ENCODE results near the gene GRM1.

Gene GRM1

DNA sequence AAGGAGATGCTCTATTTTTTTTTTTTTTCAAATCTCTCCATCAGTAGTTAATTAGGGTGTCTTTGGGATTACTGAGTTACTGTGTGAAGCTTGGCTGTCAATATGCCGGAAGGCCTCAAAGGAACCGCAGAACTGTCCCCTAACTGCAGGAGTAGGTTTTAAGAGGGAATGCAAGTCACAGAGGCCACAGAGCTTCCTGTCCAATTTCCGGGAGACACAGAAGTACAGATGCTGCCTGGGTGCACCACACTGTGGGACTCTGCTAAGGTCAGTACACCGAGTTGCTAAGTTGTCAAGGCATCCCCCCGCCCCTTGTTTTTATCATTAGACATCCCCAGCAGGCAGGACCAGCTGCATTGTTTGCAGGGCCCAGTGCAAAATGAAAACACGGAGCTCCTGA, 394.6 kb downstream of the GRM1 start:
- Histone ChIP-seq H3K4me1 (ENCODE audit: control insufficient read depth in 5 of 5, insufficient read depth in 5 of 5, low read length in 5 of 5) (no peaks in the 10 kb centered on the region), H3K36me3 (ENCODE audit: control insufficient read depth in 5 of 5, insufficient read depth in 5 of 5, low read length in 5 of 5) (no peaks in the 10 kb centered on the region), H3K27ac (ENCODE audit: low read depth, low read length) (no peak overlapping the region), H3K9ac (ENCODE audit: low read length in 5 of 5) (no peak overlapping the region), H3K4me3 (ENCODE audit: low read depth in 1 of 5, low read length in 5 of 5) (no peak overlapping the region), H3K27me3 (ENCODE audit: control insufficient read depth in 5 of 5, insufficient read depth in 4 of 5, low read length in 5 of 5) (no peaks in the 10 kb centered on the region), H3K9me3 (ENCODE audit: control insufficient read depth in 5 of 5, low read length in 5 of 5) (peaks cover 0 to 4% (median 0%) of the 10 kb centered on the region in 5 donors)

DNA sequence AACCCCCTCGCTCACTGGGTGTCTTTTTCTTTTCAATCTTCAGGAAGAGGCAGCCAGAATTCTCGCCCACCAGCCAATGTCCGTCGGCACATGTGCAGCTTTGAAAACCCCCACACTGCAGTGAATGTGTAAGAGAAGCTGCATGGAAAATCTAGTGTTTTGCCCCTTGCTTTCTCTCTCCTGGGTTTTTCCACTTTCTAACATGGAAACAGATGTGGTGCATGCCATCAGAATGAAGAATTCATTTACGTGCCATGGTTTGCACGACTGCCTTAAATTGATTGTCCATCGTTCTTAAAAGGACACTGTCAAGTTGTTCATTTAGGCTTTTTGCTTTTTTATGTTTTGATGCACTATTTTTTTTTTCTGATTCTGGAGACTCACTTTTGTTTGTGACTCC, 397.7 kb downstream of the GRM1 start:
- H3K9ac ChIP-seq (ENCODE audit: low read length in 5 of 5): no peak overlapping the region
- H3K4me3 ChIP-seq (ENCODE audit: low read depth in 1 of 5, low read length in 5 of 5): no peak overlapping the region
- H3K27me3 ChIP-seq (ENCODE audit: control insufficient read depth in 5 of 5, insufficient read depth in 4 of 5, low read length in 5 of 5): no peaks in the 10 kb centered on the region
- H3K36me3 ChIP-seq (ENCODE audit: control insufficient read depth in 5 of 5, insufficient read depth in 5 of 5, low read length in 5 of 5): no peaks in the 10 kb centered on the region
- H3K9me3 ChIP-seq (ENCODE audit: control insufficient read depth in 5 of 5, low read length in 5 of 5): no peaks in the 10 kb centered on the region
- no peaks in the 10 kb centered on the region for H3K4me1 ChIP-seq (ENCODE audit: control insufficient read depth in 5 of 5, insufficient read depth in 5 of 5, low read length in 5 of 5)
- no peak overlapping the region for H3K27ac ChIP-seq (ENCODE audit: low read depth, low read length)

- Histone ChIP-seq H3K4me1 (ENCODE audit: control insufficient read depth in 5 of 5, insufficient read depth in 5 of 5, low read length in 5 of 5) (peaks cover 0 to 11% (median 10%) of the 10 kb centered on the region in 5 donors), H3K27ac (ENCODE audit: low read depth, low read length) (no peak overlapping the region), H3K4me3 (ENCODE audit: low read depth in 1 of 5, low read length in 5 of 5) (no peak overlapping the region), H3K9ac (ENCODE audit: low read length in 5 of 5) (no peak overlapping the region), H3K27me3 (ENCODE audit: control insufficient read depth in 5 of 5, insufficient read depth in 4 of 5, low read length in 5 of 5) (peaks cover 0 to 9% (median 5%) of the 10 kb centered on the region in 5 donors), H3K9me3 (ENCODE audit: control insufficient read depth in 5 of 5, low read length in 5 of 5) (no peaks in the 10 kb centered on the region), H3K36me3 (ENCODE audit: control insufficient read depth in 5 of 5, insufficient read depth in 5 of 5, low read length in 5 of 5) (no peaks in the 10 kb centered on the region)
Observed at GRCh38 chr6:146429831-146430230, 401.0 kb downstream of the GRM1 start.

GRCh38 chr6:146433881-146434731, 405.2 kb downstream of the GRM1 start:
- H3K4me1 ChIP-seq (ENCODE audit: control insufficient read depth in 5 of 5, insufficient read depth in 5 of 5, low read length in 5 of 5): peaks cover 0 to 12% (median 12%) of the 10 kb centered on the region in 5 donors
- H3K4me3 ChIP-seq (ENCODE audit: low read depth in 1 of 5, low read length in 5 of 5): peak overlapping the region; percentile 38 to 71 (median 66)
- H3K9me3 ChIP-seq (ENCODE audit: control insufficient read depth in 5 of 5, low read length in 5 of 5): no peaks in the 10 kb centered on the region
- H3K36me3 ChIP-seq (ENCODE audit: control insufficient read depth in 5 of 5, insufficient read depth in 5 of 5, low read length in 5 of 5): no peaks in the 10 kb centered on the region
- peak overlapping the region in 3 of 5 donors; percentile 21 to 57 (median 48) for H3K9ac ChIP-seq (ENCODE audit: low read length in 5 of 5)
- peaks cover 3 to 10% (median 9%) of the 10 kb centered on the region in 5 donors for H3K27me3 ChIP-seq (ENCODE audit: control insufficient read depth in 5 of 5, insufficient read depth in 4 of 5, low read length in 5 of 5)
- H3K27ac ChIP-seq (ENCODE audit: low read depth, low read length): no peak overlapping the region

DNA sequence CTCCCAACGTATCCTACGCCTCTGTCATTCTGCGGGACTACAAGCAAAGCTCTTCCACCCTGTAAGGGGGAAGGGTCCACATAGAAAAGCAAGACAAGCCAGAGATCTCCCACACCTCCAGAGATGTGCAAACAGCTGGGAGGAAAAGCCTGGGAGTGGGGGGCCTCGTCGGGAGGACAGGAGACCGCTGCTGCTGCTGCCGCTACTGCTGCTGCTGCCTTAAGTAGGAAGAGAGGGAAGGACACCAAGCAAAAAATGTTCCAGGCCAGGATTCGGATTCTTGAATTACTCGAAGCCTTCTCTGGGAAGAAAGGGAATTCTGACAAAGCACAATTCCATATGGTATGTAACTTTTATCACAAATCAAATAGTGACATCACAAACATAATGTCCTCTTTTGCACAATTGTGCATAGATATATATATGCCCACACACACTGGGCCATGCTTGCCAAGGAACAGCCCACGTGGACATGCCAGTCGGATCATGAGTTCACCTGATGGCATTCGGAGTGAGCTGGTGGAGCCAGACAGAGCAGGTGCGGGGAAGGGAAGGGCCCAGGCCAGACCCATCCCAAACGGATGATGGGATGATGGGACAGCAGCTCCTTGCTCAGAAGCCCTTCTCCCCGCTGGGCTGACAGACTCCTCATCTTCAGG, 406.0 kb downstream of the GRM1 start:
- Histone ChIP-seq H3K4me3 (ENCODE audit: low read depth in 1 of 5, low read length in 5 of 5) (peak overlapping the region; percentile 38 to 71 (median 66)), H3K36me3 (ENCODE audit: control insufficient read depth in 5 of 5, insufficient read depth in 5 of 5, low read length in 5 of 5) (no peaks in the 10 kb centered on the region), H3K9ac (ENCODE audit: low read length in 5 of 5) (peak overlapping the region in 3 of 5 donors; percentile 21 to 57 (median 48)), H3K27ac (ENCODE audit: low read depth, low read length) (no peak overlapping the region), H3K4me1 (ENCODE audit: control insufficient read depth in 5 of 5, insufficient read depth in 5 of 5, low read length in 5 of 5) (peaks cover 0 to 16% (median 12%) of the 10 kb centered on the region in 5 donors), H3K9me3 (ENCODE audit: control insufficient read depth in 5 of 5, low read length in 5 of 5) (no peaks in the 10 kb centered on the region), H3K27me3 (ENCODE audit: control insufficient read depth in 5 of 5, insufficient read depth in 4 of 5, low read length in 5 of 5) (peaks cover 3 to 10% (median 9%) of the 10 kb centered on the region in 5 donors)

- peaks cover 0 to 3% (median 0%) of the 10 kb centered on the region in 5 donors for H3K4me1 ChIP-seq (ENCODE audit: control insufficient read depth in 5 of 5, insufficient read depth in 5 of 5, low read length in 5 of 5)
- H3K27ac ChIP-seq (ENCODE audit: low read depth, low read length): no peak overlapping the region
- H3K9ac ChIP-seq (ENCODE audit: low read length in 5 of 5): no peak overlapping the region
- H3K36me3 ChIP-seq (ENCODE audit: control insufficient read depth in 5 of 5, insufficient read depth in 5 of 5, low read length in 5 of 5): no peaks in the 10 kb centered on the region
- H3K9me3 ChIP-seq (ENCODE audit: control insufficient read depth in 5 of 5, low read length in 5 of 5): no peaks in the 10 kb centered on the region
- H3K27me3 ChIP-seq (ENCODE audit: control insufficient read depth in 5 of 5, insufficient read depth in 4 of 5, low read length in 5 of 5): no peaks in the 10 kb centered on the region
- no peak overlapping the region for H3K4me3 ChIP-seq (ENCODE audit: low read depth in 1 of 5, low read length in 5 of 5)
Observed at GRCh38 chr6:146441907-146442306, 413.0 kb downstream of the GRM1 start.

DNA sequence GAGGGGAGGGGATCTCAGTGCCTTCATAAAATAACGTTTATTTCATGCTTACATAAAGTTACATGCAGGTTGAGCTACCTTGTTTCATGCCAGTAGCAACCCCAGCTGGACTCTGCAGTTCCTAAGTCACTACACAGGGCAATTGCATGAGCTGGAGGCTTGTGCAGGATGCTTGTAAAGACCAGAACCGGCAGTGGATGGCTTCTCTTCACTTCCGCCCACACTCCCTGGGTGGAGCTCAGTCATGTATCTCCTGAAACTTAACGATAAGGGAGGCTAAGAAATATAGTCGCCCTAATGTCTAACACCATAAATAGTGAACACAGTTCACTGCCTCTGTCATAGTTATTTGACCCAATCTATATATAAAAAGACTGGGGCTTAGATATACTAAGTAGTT, 415.3 kb downstream of the GRM1 start:
- no peak overlapping the region for H3K4me3 ChIP-seq (ENCODE audit: low read depth in 1 of 5, low read length in 5 of 5)
- H3K27ac ChIP-seq (ENCODE audit: low read depth, low read length): no peak overlapping the region
- H3K27me3 ChIP-seq (ENCODE audit: control insufficient read depth in 5 of 5, insufficient read depth in 4 of 5, low read length in 5 of 5): no peaks in the 10 kb centered on the region
- H3K36me3 ChIP-seq (ENCODE audit: control insufficient read depth in 5 of 5, insufficient read depth in 5 of 5, low read length in 5 of 5): no peaks in the 10 kb centered on the region
- no peaks in the 10 kb centered on the region for H3K9me3 ChIP-seq (ENCODE audit: control insufficient read depth in 5 of 5, low read length in 5 of 5)
- H3K9ac ChIP-seq (ENCODE audit: low read length in 5 of 5): no peak overlapping the region
- peaks cover 0 to 3% (median 0%) of the 10 kb centered on the region in 5 donors for H3K4me1 ChIP-seq (ENCODE audit: control insufficient read depth in 5 of 5, insufficient read depth in 5 of 5, low read length in 5 of 5)

GRCh38 chr6:146445233-146445632, 416.4 kb downstream of the GRM1 start:
- Histone ChIP-seq H3K4me1 (ENCODE audit: control insufficient read depth in 5 of 5, insufficient read depth in 5 of 5, low read length in 5 of 5) (no peaks in the 10 kb centered on the region), H3K4me3 (ENCODE audit: low read depth in 1 of 5, low read length in 5 of 5) (no peak overlapping the region), H3K9me3 (ENCODE audit: control insufficient read depth in 5 of 5, low read length in 5 of 5) (no peaks in the 10 kb centered on the region), H3K9ac (ENCODE audit: low read length in 5 of 5) (no peak overlapping the region), H3K36me3 (ENCODE audit: control insufficient read depth in 5 of 5, insufficient read depth in 5 of 5, low read length in 5 of 5) (no peaks in the 10 kb centered on the region), H3K27ac (ENCODE audit: low read depth, low read length) (no peak overlapping the region), H3K27me3 (ENCODE audit: control insufficient read depth in 5 of 5, insufficient read depth in 4 of 5, low read length in 5 of 5) (no peaks in the 10 kb centered on the region)

- no peak overlapping the region for H3K4me3 ChIP-seq (ENCODE audit: low read depth in 1 of 5, low read length in 5 of 5)
- no peak overlapping the region for H3K27ac ChIP-seq (ENCODE audit: low read depth, low read length)
- H3K4me1 ChIP-seq (ENCODE audit: control insufficient read depth in 5 of 5, insufficient read depth in 5 of 5, low read length in 5 of 5): no peaks in the 10 kb centered on the region
- H3K9me3 ChIP-seq (ENCODE audit: control insufficient read depth in 5 of 5, low read length in 5 of 5): peaks cover 8 to 13% (median 8%) of the 10 kb centered on the region in 5 donors
- H3K36me3 ChIP-seq (ENCODE audit: control insufficient read depth in 5 of 5, insufficient read depth in 5 of 5, low read length in 5 of 5): no peaks in the 10 kb centered on the region
- H3K9ac ChIP-seq (ENCODE audit: low read length in 5 of 5): no peak overlapping the region
- no peaks in the 10 kb centered on the region for H3K27me3 ChIP-seq (ENCODE audit: control insufficient read depth in 5 of 5, insufficient read depth in 4 of 5, low read length in 5 of 5)
Observed at GRCh38 chr6:146456886-146457285, 428.0 kb downstream of the GRM1 start.

DNA sequence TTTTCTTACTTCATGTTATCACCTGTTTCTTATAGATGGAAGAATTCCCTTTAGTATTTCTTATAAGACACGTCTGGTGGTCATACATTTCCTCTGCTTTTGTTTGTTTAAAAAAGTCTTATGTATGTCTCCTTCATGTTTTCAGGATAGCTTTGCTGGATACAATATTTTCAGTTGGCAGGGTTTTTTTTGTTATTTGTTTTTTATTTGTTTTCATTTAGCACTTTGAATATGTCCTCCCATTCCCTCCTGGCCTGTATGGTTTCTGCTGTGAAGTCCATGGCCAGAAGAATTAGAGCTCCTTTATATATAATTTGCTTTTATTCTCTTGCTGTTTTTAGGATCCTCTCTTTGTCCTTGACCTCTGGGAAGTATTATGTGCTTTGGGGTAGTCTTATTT, 432.1 kb downstream of the GRM1 start:
- H3K4me1 ChIP-seq (ENCODE audit: control insufficient read depth in 5 of 5, insufficient read depth in 5 of 5, low read length in 5 of 5): no peaks in the 10 kb centered on the region
- no peaks in the 10 kb centered on the region for H3K36me3 ChIP-seq (ENCODE audit: control insufficient read depth in 5 of 5, insufficient read depth in 5 of 5, low read length in 5 of 5)
- no peak overlapping the region for H3K9ac ChIP-seq (ENCODE audit: low read length in 5 of 5)
- H3K4me3 ChIP-seq (ENCODE audit: low read depth in 1 of 5, low read length in 5 of 5): no peak overlapping the region
- no peak overlapping the region for H3K27ac ChIP-seq (ENCODE audit: low read depth, low read length)
- H3K9me3 ChIP-seq (ENCODE audit: control insufficient read depth in 5 of 5, low read length in 5 of 5): peaks cover 8 to 16% (median 11%) of the 10 kb centered on the region in 5 donors
- no peaks in the 10 kb centered on the region for H3K27me3 ChIP-seq (ENCODE audit: control insufficient read depth in 5 of 5, insufficient read depth in 4 of 5, low read length in 5 of 5)
